Measurements from ENCODE around the gene APBB2.

Gene APBB2

GRCh38 chr4:40874901-40875300 is 339.4 kb downstream of the APBB2 start:
- DNase-seq, result no peak

- DNase-seq, result no peak
These were observed 340.0 kb downstream of the APBB2 start for GRCh38 chr4:40874331-40874730.

GRCh38 chr4:40871695-40872250 is 342.6 kb downstream of the APBB2 start:
- DNase-seq, result no peak

GRCh38 chr4:40870150-40870549 is 344.2 kb downstream of the APBB2 start:
- peak in 1 of 56 donors; percentile 16 for DNase-seq

- no peak for DNase-seq
These were observed 348.6 kb downstream of the APBB2 start for GRCh38 chr4:40865696-40866095.

GRCh38 chr4:40864531-40864930 is 349.8 kb downstream of the APBB2 start:
- no peak for DNase-seq

- no peak for DNase-seq
These were observed 355.4 kb downstream of the APBB2 start for GRCh38 chr4:40858962-40859361.

- DNase-seq, result no peak
These were observed 356.4 kb downstream of the APBB2 start for GRCh38 chr4:40857956-40858355.

- DNase-seq, result peak in 45 of 56 donors; percentile 6 to 84 (median 49)
These were observed 357.4 kb downstream of the APBB2 start for GRCh38 chr4:40856840-40857362.

- DNase-seq, result no peak
These were observed 358.0 kb downstream of the APBB2 start for GRCh38 chr4:40856277-40856839.

GRCh38 chr4:40850496-40850895 is 363.8 kb downstream of the APBB2 start:
- no peak for DNase-seq

- DNase-seq, result no peak
These were observed 365.4 kb downstream of the APBB2 start for GRCh38 chr4:40848940-40849339.

GRCh38 chr4:40848251-40848650 is 366.1 kb downstream of the APBB2 start:
- no peak for DNase-seq

GRCh38 chr4:40846532-40846931 is 367.8 kb downstream of the APBB2 start:
- DNase-seq, result peak in 4 of 56 donors; percentile 9 to 35 (median 20)

- DNase-seq, result peak in 29 of 56 donors; percentile 7 to 69 (median 28)
These were observed 369.0 kb downstream of the APBB2 start for GRCh38 chr4:40845154-40845835.

- no peak for DNase-seq
These were observed 370.1 kb downstream of the APBB2 start for GRCh38 chr4:40844261-40844660.

- DNase-seq, result no peak
These were observed 370.6 kb downstream of the APBB2 start for GRCh38 chr4:40843696-40844095.

GRCh38 chr4:40842725-40843423 is 371.5 kb downstream of the APBB2 start:
- DNase-seq, result no peak

GRCh38 chr4:40842318-40842717 is 372.0 kb downstream of the APBB2 start:
- DNase-seq, result peak in 16 of 56 donors; percentile 6 to 61 (median 27)

- DNase-seq, result peak in 53 of 56 donors; percentile 1 to 91 (median 56)
These were observed 373.3 kb downstream of the APBB2 start for GRCh38 chr4:40840985-40841571.

- no peak for DNase-seq
These were observed 373.9 kb downstream of the APBB2 start for GRCh38 chr4:40840255-40840984.
